GM12878 (cell line): ENCODE measurements around the gene GLB1L. TPM values are rescaled to one million over a fixed set of nuclear protein-coding genes. Genes with fewer than 3 reads are reported as not detected.

Experiments used
- ATAC-seq: fragments of 200-7000 bp; cut with Tn5 transposase; 3 replicates; pipeline ENCODE4 v1.9.1; 2020; ENCODE audit warnings: mild to moderate bottlenecking, moderate library complexity
- BruUV-seq: library from RNA; stranded (reverse); fragments of 400-500 nt; replicated peaks from 2 replicates; lab custom pipeline; 2021; lab: Mats Ljungman, UMichigan
- CTCF ChIA-PET: fragments of 300-600 bp; sonication (Branson Sonifier 250); formaldehyde crosslinking; extraction: SDS; loops from one replicate; lab custom pipeline; 2021; ENCODE audit warnings: inconsistent platforms; lab: Yijun Ruan, JAX
- POLR2A ChIA-PET: fragments of 350-600 bp; formaldehyde crosslinking; extraction: SDS; loops from one replicate; lab custom pipeline; 2021; ENCODE audit warnings: inconsistent platforms; lab: Charles Lee
- RAD21 ChIA-PET: fragments of 300-600 bp; sonication (Branson Sonifier 250); formaldehyde crosslinking; loops from one replicate; lab custom pipeline; 2023; ENCODE audit warnings: antibody characterized with exemption; ENCODE audit not compliant: unreplicated experiment; lab: Charles Lee
- SMC1A ChIA-PET: fragments of 300-600 bp; sonication (Branson Sonifier 250); formaldehyde crosslinking; loops from one replicate; lab custom pipeline; 2023; ENCODE audit not compliant: unreplicated experiment, uncharacterized antibody; lab: Charles Lee
- DNase-seq: peaks from one replicate; pipeline ENCODE4 v3.0.0-alpha.2; 2011; ENCODE audit warnings: low read depth, low spot score
- FAIRE-seq: peaks from 3 replicates; lab custom pipeline; 2011; peaks lifted over from hg19 to GRCh38; lab: Jason Lieb, UNC
- H2AFZ ChIP-seq: 2 replicates; pipeline ENCODE4 v1.6.0; 2011; ENCODE audit warnings: low read depth, low read length, control low read depth; ENCODE audit not compliant: control insufficient read depth
- H3K27ac ChIP-seq: 2 replicates; pipeline ENCODE4 v1.5.1; 2011; ENCODE audit warnings: control low read depth; ENCODE audit not compliant: control insufficient read depth, insufficient read depth
- H3K27me3 ChIP-seq, 2 experiments: replicated peaks in 1 of 2; 2 replicates each; pipeline versions ENCODE4 v1.6.0 to v1.6.1; 2011; ENCODE audit warnings: low read length in 1 of 2; ENCODE audit not compliant: control insufficient read depth in 2 of 2, insufficient read depth in 2 of 2
- H3K36me3 ChIP-seq, 2 experiments: 2 replicates each; pipeline ENCODE4 v1.5.1; 2011; ENCODE audit warnings: low read length in 1 of 2; ENCODE audit not compliant: control insufficient read depth in 2 of 2, insufficient read depth in 2 of 2
- H3K4me1 ChIP-seq: 2 replicates; pipeline ENCODE4 v1.6.1; 2011; ENCODE audit warnings: mild to moderate bottlenecking, low read length, moderate library complexity, mixed read lengths; ENCODE audit not compliant: control insufficient read depth, insufficient read depth
- H3K4me2 ChIP-seq: 2 replicates; pipeline ENCODE4 v1.6.0; 2011; ENCODE audit warnings: control low read depth; ENCODE audit not compliant: control insufficient read depth, insufficient read depth
- H3K4me3 ChIP-seq: fragments of 200-600 bp; sonication (generic); 2 replicates; pipeline ENCODE4 v1.5.1; 2016
- H3K79me2 ChIP-seq: 2 replicates; pipeline ENCODE4 v1.6.0; 2011; ENCODE audit warnings: low read length; ENCODE audit not compliant: control insufficient read depth, insufficient read depth
- H3K9ac ChIP-seq: 2 replicates; pipeline ENCODE4 v1.8.0; 2011; ENCODE audit warnings: low read length, control low read depth, mixed read lengths; ENCODE audit not compliant: control insufficient read depth, insufficient read depth
- H3K9me3 ChIP-seq: replicated peaks from 3 replicates; pipeline ENCODE4 v1.5.1; 2011; ENCODE audit warnings: mild to moderate bottlenecking, low read length; ENCODE audit not compliant: control insufficient read depth, insufficient read depth
- H4K20me1 ChIP-seq: 2 replicates; pipeline ENCODE4 v1.6.0; 2011; ENCODE audit not compliant: control insufficient read depth, insufficient read depth
- BCLAF1 ChIP-seq: fragments of 450-650 bp; IDR thresholded peaks from 2 replicates; pipeline ENCODE4 v1.6.1; 2017; ENCODE audit warnings: antibody characterized with exemption, mild to moderate bottlenecking, moderate library complexity
- BHLHE40 ChIP-seq, 2 experiments: fragments of 450-650 bp in 1 of 2; IDR thresholded peaks; 2 replicates each; pipeline ENCODE4 v1.6.1; 2011 to 2017; ENCODE audit warnings: low read depth in 2 of 2, borderline replicate concordance in 1 of 2, improper control_type of control experiment in 1 of 2, low read length in 1 of 2, mild to moderate bottlenecking in 1 of 2
- CHD2 ChIP-seq: IDR thresholded peaks from 2 replicates; pipeline ENCODE4 v1.6.1; 2011; ENCODE audit warnings: low read depth, low read length, improper control_type of control experiment, borderline replicate concordance
- HSF1 ChIP-seq: fragments of 150-350 bp; IDR thresholded peaks from 2 replicates; pipeline ENCODE4 v1.6.1; 2014; ENCODE audit warnings: mild to moderate bottlenecking, low read depth, low read length
- MTA2 ChIP-seq: fragments of 450-650 bp; IDR thresholded peaks from 2 replicates; pipeline ENCODE4 v1.6.1; 2016; ENCODE audit warnings: low read depth, mild to moderate bottlenecking, moderate library complexity
- MYC ChIP-seq: IDR thresholded peaks from 2 replicates; pipeline ENCODE4 v1.6.1; 2011; ENCODE audit warnings: mild to moderate bottlenecking, low read length, moderate library complexity, inconsistent platforms; ENCODE audit not compliant: insufficient read depth, insufficient replicate concordance, insufficient read length, severe bottlenecking
- NFXL1 ChIP-seq: fragments of 450-650 bp; IDR thresholded peaks from 2 replicates; pipeline ENCODE4 v1.6.1; 2017; ENCODE audit warnings: antibody characterized with exemption, mild to moderate bottlenecking, borderline replicate concordance
- NFYB ChIP-seq: IDR thresholded peaks from 2 replicates; pipeline ENCODE4 v1.6.1; 2011; ENCODE audit warnings: low read depth, mild to moderate bottlenecking, low read length, improper control_type of control experiment, moderate library complexity; ENCODE audit not compliant: insufficient read depth
- POLR2AphosphoS2 ChIP-seq: IDR thresholded peaks from 2 replicates; pipeline ENCODE4 v1.6.1; 2011; ENCODE audit warnings: low read depth, mild to moderate bottlenecking, low read length, improper control_type of control experiment, moderate library complexity
- RBBP5 ChIP-seq: fragments of 200-600 bp; sonication (generic); conservative IDR thresholded peaks from 2 replicates; pipeline ENCODE4 v1.6.1; 2016
- TARDBP ChIP-seq: IDR thresholded peaks from 2 replicates; pipeline ENCODE4 v1.6.1; 2016; ENCODE audit warnings: borderline replicate concordance
- WRNIP1 ChIP-seq: IDR thresholded peaks from 2 replicates; pipeline ENCODE4 v1.6.1; 2011; ENCODE audit warnings: low read depth, low read length, improper control_type of control experiment, borderline replicate concordance
- ZBED1 ChIP-seq: IDR thresholded peaks from 2 replicates; pipeline ENCODE4 v1.6.1; 2016; ENCODE audit warnings: borderline replicate concordance
- ZBTB11 ChIP-seq: fragments of 450-650 bp; formaldehyde crosslinking; IDR thresholded peaks from 2 replicates; pipeline ENCODE4 v1.5.0; 2022; ENCODE audit warnings: mild to moderate bottlenecking, missing genetic modification characterization
- ZNF217 ChIP-seq: fragments of 450-650 bp; IDR thresholded peaks from 2 replicates; pipeline ENCODE4 v1.6.1; 2017; ENCODE audit warnings: antibody characterized with exemption, mild to moderate bottlenecking
- WGBS: methylation state at CpG from one replicate; pipeline ENCODE4 v1.1.6; 2016; ENCODE audit warnings: low lambda C conversion rate; ENCODE audit not compliant: insufficient replicate concordance, insufficient coverage; ENCODE audit errors: missing lambda C conversion rate; 5-methylcytosine and 5-hydroxymethylcytosine counted together
- in situ Hi-C: fragments of 300-500 bp; cut with MboI; formaldehyde crosslinking; loops from 9 replicates; pipeline ENCODE4 v1.14.3; 2018; ENCODE audit warnings: mixed read lengths
- intact Hi-C: fragments of 100-400 bp; cut with micrococcal nuclease; formaldehyde crosslinking; loops from one replicate; pipeline ENCODE4 v1.14.2; 2022; ENCODE audit not compliant: unreplicated experiment
- polyA plus RNA-seq, 11 experiments: library from polyadenylated mRNA; depleted of rRNA in 4 of 11; unstranded in 6 of 11; stranded (reverse) in 5 of 11; fragments of >200 nt; fragmentation: Nextera tagmentation in 4 of 11; fragmentation: Illumina TruSeq in 1 of 11; extraction: Ambion mirVana in 4 of 11; extraction: Trizol in 1 of 11; gene quantifications; 1 replicate in 1 of 11; 2 replicates in 10 of 11; pipeline versions ENCODE4 v1.2.1 to v1.2.3, GENCODE V29; 2011 to 2016; ENCODE audit warnings: inconsistent platforms in 2 of 11, missing spikeins in 2 of 11, low read depth in 1 of 11
- total RNA-seq, 4 experiments: library from RNA; depleted of rRNA in 3 of 4; stranded (reverse); fragments of >200 nt in 3 of 4; fragmentation: Illumina TruSeq in 1 of 4; extraction: Trizol in 1 of 4; gene quantifications; 2 replicates each; pipeline versions ENCODE4 v1.2.1 to v1.2.3, GENCODE V29; 2013 to 2021

Gene GLB1L
- total and polyA plus RNA-seq, 10 of the 15 experiments (the other 5 are each of a cell fraction or from before 2014, with no cell fraction given), result 0.29 to 4.6 (median 2.7) TPM

- no peak for TF ChIP-seq HSF1
Observed at GRCh38 chr2:219266886-219267285, 21.6 kb upstream of the GLB1L start (continued).

GRCh38 chr2:219266232-219266631 is 21.0 kb upstream of the GLB1L start:
- no peaks in the 10 kb centered on the region for H4K20me1 ChIP-seq
- no peak overlapping the region for H3K4me3 ChIP-seq
- in situ Hi-C loops, result no loop called here
- SMC1A ChIA-PET, result interaction anchor here (2.1 kb wide), 1 partner anchor 12 kb away, joined by 5 read pairs; no protein-coding TSS in a partner anchor
- no peaks in the 10 kb centered on the region for H3K36me3 ChIP-seq
- FAIRE-seq (no peak), DNase-seq (no peak), ATAC-seq (no peak)
- H3K79me2 ChIP-seq, result no peaks in the 10 kb centered on the region
- POLR2A ChIA-PET, result interaction anchor here (1.1 kb wide), 1 partner anchor 54 kb away, joined by 4 read pairs; no protein-coding TSS in a partner anchor
- intact Hi-C loops, result no loop called here
- H3K27me3 ChIP-seq, result peaks cover 0 to under 1% of the 10 kb centered on the region in 2 experiments; a peak in 1 of 4 replicates
- CTCF ChIA-PET, result interaction anchor here (1.5 to 2.1 kb wide), 3 partner anchors 11 to 29 kb away, joined by 3 to 9 read pairs (median 6); no protein-coding TSS in a partner anchor
- H3K9ac ChIP-seq, result no peak overlapping the region
- no TSS peak for BruUV-seq
- H3K9me3 ChIP-seq, result no peaks in the 10 kb centered on the region
- RAD21 ChIA-PET, result no interaction called here
- H3K4me2 ChIP-seq, result no peak overlapping the region
- 58% methylated on average over 5 of the region's 5 CpGs for WGBS
- no peak overlapping the region for H2AFZ ChIP-seq
- H3K27ac ChIP-seq, result no peak overlapping the region
- no peaks in the 10 kb centered on the region for H3K4me1 ChIP-seq
- TF ChIP-seq MTA2 (no peak), NFYB (no peak), CHD2 (no peak), TARDBP (no peak), WRNIP1 (no peak), BHLHE40 (IDR thresholded peaks at IDR 0.05; ENCODE audit: borderline replicate concordance in 1 of 2, low read depth in 2 of 2, low read length in 1 of 2) (no peak), ZBTB11 (CRISPR knock-in tag) (no peak), ZBED1 (no peak), NFXL1 (no peak), BCLAF1 (no peak), MYC (no peak), RBBP5 (no peak), ZNF217 (no peak), POLR2AphosphoS2 (no peak)
